GM12875 (cell line): ENCODE data around the gene MMP2.
A peak's percentile ranks its signal among the peaks of the same experiment; 100 is the strongest.

Source experiments
- H3K4me3 ChIP-seq: one replicate; pipeline ENCODE4 v1.5.1; 2011; ENCODE audit warnings: low read depth, low read length, control low read depth
- CTCF ChIP-seq: IDR thresholded peaks from 2 replicates; pipeline ENCODE4 v1.5.1; 2011; ENCODE audit warnings: low read depth, mild to moderate bottlenecking, control low read depth, inconsistent platforms, low read length, moderate library complexity, borderline replicate concordance; ENCODE audit not compliant: insufficient read depth

The MMP2 gene

GRCh38 chr16:55454861-55455260 lies 24.1 kb upstream of the MMP2 start:
- H3K4me3 ChIP-seq, result no peak overlapping the region
- no peak for TF ChIP-seq CTCF

GRCh38 chr16:55462241-55462640 lies 16.8 kb upstream of the MMP2 start:
- no peak overlapping the region for H3K4me3 ChIP-seq
- no peak for TF ChIP-seq CTCF

GRCh38 chr16:55464375-55464774 lies 14.6 kb upstream of the MMP2 start:
- no peak for TF ChIP-seq CTCF
- no peak overlapping the region for H3K4me3 ChIP-seq

- peak; percentile 96 for TF ChIP-seq CTCF
- no peak overlapping the region for H3K4me3 ChIP-seq
Measured at GRCh38 chr16:55465077-55465896, 13.7 kb upstream of the MMP2 start.

GRCh38 chr16:55466209-55466608 lies 12.8 kb upstream of the MMP2 start:
- no peak overlapping the region for H3K4me3 ChIP-seq
- TF ChIP-seq CTCF, result no peak

- no peak for TF ChIP-seq CTCF
- H3K4me3 ChIP-seq, result no peak overlapping the region
Measured at GRCh38 chr16:55467898-55468297, 11.1 kb upstream of the MMP2 start.

- TF ChIP-seq CTCF, result no peak
- H3K4me3 ChIP-seq, result no peak overlapping the region
Measured at GRCh38 chr16:55468352-55468990, 10.5 kb upstream of the MMP2 start.
